Frontal cortex (tissue), 4 donors: ENCODE results near the gene SNX13. TPM values are rescaled to one million over a fixed set of nuclear protein-coding genes. Genes with fewer than 3 reads are reported as not detected.

Source experiments
- DNase-seq, 2 donors: peaks; one replicate each; pipeline ENCODE4 v3.0.0; 2012; ENCODE audit warnings: low spot score in 2 of 2
- FAIRE-seq: peaks from 2 replicates; lab custom pipeline; 2012; peaks lifted over from hg19 to GRCh38; lab: Jason Lieb, UNC
- total RNA-seq: library from RNA; depleted of rRNA; stranded (reverse); fragments of >200 nt; gene quantifications from one replicate; pipeline ENCODE4 v1.2.3, GENCODE V29; 2014
- donor health status: control.
- donor health status: control.
- donor health status: control.

The SNX13 gene, protein sequence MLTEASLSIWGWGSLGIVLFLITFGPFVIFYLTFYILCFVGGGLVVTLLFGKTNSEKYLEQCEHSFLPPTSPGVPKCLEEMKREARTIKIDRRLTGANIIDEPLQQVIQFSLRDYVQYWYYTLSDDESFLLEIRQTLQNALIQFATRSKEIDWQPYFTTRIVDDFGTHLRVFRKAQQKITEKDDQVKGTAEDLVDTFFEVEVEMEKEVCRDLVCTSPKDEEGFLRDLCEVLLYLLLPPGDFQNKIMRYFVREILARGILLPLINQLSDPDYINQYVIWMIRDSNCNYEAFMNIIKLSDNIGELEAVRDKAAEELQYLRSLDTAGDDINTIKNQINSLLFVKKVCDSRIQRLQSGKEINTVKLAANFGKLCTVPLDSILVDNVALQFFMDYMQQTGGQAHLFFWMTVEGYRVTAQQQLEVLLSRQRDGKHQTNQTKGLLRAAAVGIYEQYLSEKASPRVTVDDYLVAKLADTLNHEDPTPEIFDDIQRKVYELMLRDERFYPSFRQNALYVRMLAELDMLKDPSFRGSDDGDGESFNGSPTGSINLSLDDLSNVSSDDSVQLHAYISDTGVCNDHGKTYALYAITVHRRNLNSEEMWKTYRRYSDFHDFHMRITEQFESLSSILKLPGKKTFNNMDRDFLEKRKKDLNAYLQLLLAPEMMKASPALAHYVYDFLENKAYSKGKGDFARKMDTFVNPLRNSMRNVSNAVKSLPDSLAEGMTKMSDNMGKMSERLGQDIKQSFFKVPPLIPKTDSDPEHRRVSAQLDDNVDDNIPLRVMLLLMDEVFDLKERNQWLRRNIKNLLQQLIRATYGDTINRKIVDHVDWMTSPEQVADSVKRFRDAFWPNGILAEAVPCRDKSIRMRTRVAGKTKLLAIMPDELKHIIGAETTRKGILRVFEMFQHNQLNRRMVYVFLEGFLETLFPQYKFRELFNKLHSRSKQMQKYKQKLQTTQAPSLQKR
- total RNA-seq = 66.0 TPM

DNA sequence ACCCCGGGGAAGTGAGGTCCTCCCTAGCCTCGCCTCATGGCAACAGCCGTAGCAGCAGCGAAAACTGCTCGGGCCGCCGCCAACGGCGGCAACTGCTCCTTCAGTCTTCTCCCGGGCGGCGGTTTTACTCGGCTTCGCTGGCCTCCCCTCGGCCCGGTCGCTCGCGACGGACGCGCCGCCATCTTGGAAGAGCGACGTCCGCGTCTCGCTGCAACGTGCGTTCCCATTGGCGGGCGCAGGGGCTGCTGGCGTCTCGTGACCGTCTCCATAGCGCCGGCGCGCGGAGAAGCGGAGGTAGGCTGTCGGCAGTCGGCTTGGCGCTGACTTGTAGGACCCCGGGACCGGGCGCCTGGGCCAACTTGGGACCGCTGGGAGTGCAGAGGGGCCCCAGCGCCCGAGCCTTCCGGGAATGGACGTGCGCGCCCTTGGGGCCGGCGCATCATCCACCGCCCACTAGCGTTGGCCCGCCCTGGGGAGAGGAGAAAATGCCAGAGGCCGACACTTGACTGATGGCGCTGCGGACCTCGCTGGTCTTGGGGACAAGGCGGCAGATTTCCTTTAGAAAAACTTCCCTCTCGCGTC lies at the start of gene SNX13:
SNX13 (minus strand) TSS at position 193 of the 582 bp plus-strand sequence. CDS start 199 bp downstream, outside the sequence.
- FAIRE-seq (no peak), DNase-seq (peak; percentile 84 to 88)

DNA sequence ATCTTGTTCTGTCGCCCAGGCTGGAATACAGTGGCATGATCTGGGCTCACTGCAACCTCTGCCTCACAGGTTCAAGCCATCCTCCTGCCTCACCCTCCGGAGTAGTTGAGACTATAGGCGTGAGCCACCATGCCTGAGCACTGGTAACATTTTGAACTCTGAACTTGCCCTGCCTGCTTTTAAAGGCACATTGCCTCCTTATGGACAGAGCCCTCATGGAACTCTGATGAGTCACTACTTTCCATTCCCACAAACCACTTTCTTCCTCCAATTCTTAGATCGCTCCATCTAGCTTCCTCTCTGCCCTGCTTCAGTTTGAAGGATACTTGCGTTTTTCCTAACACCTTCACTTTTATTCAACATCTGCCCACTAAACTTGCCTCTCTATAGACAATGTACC lies 49.3 kb upstream of the SNX13 start:
- DNase-seq (no peak), FAIRE-seq (no peak)

DNA sequence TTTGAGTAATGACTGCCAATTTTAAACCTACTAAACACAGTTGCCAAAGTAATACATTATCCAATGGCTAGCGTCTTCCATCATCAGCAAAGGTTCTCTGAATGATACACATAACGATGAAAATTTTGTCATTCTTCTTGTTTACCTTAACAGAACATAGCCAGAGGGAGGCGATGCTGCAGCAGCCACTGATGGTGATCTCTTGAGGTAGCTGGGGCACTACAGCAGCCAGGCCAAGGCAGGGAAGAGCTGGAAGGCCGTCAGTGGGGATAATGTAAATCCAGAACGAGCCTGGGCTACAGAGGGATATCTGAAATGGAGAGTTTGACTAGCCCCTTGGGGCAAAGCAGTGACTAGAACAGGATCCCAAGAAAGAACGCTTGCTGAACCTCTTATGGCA lies 48.6 kb upstream of the SNX13 start:
- FAIRE-seq (no peak), DNase-seq (no peak)

DNA sequence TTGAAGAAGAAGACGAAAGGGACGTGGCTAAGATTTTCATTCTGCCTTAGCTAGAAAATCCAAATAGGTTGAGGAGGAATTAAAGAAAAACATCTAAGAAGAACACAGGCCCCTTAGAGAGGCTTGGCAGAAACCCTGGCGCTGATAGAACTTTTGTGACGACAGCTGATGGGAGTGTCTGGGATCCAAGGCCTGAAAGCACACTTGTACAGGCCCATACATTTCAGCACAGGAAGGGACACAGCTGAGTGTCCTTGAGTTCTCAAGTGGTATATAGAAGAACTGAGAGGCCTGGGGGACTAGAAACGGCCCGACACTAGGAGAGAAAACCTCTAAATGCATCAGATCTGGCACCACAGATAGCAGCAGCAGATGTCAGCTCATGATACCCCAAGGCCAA lies 47.8 kb upstream of the SNX13 start:
- FAIRE-seq (no peak), DNase-seq (no peak)

DNA sequence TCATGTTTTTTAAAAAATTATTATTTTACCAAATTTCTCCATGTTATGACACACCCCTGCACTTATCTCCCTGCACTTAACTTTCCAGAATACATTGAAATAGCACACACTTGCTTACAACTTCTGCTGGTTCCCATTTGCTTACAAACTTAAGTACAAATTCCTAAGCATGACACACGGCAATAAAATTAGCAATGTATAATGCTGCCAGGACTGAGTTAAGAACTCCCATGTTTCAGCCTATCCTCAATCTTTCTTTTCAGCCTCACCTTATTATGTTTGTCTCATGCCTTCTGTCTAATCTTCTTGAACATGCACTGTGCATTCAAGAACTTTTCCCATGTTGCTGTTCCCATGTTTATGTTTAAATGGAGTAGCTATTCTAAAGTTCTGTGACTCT lies 46.6 kb upstream of the SNX13 start:
- no peak for FAIRE-seq
- no peak for DNase-seq

DNA sequence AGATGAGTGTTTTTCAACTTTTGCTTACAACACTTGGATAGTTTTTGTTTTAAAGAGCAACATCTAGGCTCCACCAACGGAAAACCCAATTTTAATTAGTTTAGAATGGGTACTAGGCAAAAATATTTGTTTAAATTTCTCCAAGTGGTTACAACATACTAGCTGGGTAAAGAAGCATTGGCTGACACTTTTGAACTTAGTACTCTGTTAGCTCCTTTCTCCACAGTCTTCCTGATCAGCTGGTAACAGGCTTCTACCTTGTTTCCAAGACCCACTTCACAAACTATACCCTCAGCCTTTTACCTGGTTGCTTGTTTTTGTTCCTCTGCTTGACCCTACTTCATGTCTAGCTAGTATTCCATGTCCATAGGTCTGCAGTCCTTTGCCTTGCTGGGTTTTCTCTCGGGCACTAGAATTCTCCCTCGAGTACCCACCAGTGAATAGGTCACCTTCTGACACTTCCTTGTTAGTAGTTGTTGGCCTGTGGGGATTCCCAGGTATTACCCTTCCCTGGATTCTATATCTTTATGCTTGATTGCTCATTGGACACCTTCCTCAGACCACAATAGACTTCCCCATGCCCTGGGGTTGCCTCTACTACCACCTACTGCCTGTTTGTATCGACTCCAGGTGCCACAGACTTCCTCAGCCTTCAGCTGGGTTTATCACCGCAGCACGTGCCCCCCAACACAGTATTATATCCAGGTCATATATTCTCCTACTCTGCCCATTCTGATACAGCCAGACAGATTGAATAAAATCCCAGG lies 45.4 kb upstream of the SNX13 start:
- DNase-seq (no peak), FAIRE-seq (no peak)

DNA sequence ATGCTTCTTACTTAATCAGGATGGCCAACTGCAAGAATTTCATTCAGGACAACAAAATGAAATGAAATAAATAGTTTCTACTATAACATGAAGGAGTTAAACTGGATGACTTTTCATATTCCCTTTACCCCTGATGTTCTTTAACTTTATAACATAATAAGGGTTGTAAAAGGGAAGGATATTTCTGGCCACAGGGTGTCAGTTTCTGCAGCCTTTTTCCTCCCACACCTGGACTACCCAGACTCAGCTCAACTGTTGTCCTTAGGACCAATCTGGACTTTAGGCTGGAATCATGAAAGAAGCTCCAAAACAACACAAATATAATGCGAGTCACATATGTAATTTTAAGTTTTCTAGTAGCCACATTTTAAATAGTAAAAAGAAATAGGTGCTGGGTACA lies 44.0 kb upstream of the SNX13 start:
- DNase-seq = no peak
- FAIRE-seq = no peak

DNA sequence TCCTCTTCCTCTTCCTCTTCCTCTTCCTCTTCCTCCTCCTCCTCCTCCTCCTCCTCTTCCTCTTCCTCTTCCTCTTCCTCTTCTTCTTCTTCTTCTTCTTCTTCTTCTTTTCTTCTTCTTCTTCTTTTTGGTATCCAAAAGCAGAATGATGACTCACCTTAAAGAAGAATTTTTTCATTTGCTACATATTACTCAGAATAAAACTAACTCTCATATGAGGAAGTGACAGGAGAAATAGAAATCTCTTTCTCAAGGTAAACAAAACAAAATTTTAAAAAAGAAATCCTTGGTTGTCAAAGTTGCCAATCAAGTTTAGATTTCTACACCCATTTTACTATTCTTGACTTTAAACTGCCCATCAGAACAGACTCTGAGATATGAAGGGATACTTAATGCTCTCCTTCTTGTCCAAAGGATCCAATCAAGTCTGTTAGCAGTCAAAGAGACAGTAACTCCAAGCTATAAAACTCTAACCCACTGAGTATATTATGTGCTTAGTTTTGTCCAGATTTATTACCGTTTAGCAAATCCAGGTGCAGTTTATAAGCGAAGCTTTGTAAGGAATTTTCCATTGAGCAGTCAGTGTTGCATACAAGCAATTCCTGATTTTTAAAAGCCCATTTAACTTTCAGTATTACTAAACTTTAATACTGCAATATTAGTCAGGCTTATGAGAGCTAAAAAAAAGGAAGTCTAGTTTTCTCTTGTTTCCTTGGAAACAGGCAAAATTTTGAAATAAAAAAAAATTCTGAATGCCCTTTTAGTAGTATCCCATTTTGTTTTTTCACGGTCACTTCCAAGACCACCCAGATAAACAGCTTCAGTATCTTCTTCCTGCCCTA lies 43.1 kb upstream of the SNX13 start:
- DNase-seq = no peak
- FAIRE-seq = no peak

DNA sequence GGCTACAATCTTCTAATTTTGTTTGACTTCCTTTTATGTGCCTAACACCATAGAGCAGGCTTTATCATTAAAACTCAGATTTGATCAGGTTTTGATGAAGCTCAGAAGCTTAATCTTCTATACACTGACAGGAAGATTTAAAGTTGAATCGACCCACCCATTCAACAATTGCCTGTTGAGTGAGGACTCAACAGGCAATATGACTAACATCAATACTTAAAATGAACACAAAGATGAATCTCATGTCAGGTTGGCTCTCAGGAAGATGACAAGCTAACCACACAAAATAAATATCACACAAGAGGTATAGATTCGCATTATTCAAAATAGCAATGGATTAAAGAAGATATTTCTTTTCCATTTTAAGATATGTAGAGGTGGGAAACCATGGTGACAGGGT lies 36.7 kb upstream of the SNX13 start:
- no peak for FAIRE-seq
- no peak for DNase-seq

DNA sequence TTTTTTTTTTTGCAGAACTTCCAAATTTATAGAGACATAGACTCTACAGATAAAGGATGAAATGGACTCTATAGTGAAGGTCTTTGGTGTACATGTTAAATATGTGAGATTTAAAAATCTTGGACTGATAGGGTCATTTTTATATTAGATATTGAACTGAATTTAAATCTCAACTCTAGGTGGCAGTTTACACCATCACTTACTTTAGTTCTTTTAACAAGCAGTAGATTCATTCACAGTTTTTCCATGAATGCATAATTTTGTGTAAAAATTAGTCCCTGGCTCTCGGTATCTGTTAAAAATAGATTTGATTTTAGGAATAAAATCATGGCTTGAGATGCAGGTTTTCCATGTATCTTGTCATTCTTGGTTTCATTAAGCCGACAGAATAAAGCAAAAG lies 31.1 kb upstream of the SNX13 start:
- FAIRE-seq (no peak), DNase-seq (no peak)

DNA sequence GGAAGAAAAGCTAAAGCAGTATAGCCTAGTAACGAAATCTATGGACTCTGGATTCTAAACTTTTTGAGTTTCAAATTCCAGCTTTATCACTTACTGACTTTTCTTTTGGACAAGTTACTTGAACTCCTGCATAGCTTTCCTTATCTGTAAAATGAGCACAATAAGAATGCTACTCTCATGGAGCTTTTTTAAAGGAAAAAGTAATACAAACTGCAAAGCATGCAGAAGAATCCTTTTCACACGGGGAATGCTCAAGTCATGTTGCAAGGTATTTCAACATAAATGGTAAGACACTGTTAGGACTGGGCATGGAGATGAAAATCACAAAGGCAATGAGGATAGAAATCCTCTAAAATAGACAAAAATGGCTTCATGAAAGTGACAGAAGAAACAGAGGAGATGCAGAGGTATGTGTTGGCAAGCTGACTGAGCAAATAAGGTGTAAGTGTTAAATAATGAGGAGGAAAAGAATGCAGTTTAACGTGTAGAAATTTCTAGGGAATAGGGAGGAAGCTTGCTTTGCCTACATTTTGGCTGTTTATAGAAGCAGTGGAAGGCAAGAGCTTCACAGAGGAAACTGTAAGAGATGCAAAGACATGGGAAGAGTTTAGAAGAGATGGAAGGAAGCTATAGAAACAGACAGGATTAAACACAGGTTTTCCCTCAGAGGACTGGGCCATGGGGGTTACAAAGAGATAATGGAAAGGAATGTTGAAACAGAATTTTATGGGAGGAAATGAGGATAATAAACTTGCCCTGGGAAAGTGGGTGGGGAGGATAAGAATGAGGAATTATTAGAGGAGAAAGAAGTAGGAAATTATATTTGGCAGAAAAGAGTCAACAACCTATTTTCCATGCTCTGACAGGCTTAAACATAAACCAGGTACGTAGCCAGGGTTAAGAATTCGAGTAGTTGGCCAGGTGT lies 28.8 kb upstream of the SNX13 start:
- no peak for FAIRE-seq
- DNase-seq = no peak

DNA sequence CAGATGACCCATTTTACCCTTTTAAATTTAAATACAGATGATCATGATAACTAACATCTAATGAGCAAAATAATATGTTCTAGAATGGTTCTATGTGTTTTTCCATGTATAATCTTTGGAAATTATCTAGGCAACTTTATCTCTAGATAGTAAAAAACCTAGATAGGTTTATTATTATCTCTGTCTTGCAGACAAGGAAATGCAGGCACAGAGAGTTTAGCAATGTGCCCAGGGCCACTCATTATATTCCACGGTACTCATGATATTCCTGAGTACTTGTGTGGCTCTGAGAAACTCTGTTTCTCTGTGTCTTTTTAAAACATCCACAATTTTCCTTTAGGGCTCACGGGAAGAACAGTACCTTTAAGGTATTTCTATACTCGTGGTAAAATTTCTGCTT lies 26.4 kb upstream of the SNX13 start:
- FAIRE-seq = no peak
- no peak for DNase-seq

DNA sequence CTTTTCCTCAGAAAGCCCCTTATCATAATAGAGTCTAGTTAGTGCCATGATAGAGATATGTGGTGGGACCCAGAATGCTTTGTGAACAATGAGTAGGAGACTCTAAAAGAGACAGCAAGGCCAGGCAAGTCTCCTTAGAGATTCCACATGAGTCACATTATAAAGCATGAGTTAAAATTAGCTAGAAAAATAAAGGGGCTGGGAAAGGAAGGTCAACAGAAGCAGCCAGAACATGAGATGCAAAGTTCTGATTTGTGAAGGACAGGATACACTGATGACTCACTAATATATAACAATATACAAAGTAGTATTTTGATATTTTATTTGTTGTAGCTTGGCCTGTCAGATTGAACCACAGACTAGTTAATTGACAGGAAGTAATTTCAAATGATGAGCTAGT lies 25.3 kb upstream of the SNX13 start:
- FAIRE-seq = no peak
- DNase-seq = no peak

DNA sequence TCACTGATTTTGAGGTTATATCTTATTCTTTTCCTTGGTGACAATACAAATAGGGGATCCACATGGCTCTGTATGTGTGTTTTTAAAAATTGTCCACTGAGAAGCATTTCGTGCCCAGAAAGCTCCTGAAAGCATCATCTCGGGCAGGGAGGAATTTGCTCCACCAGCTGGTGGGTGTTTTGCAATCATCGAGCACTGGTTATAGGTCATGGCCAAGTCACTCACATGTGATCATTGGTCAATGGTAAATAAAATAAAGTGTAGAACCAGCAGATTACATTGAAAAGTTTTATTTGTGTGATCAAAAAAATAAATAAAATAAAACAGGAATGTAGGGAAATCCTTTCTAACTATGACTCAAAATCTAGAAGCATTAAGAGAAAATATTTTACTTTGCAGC lies 23.0 kb upstream of the SNX13 start:
- DNase-seq = no peak
- no peak for FAIRE-seq

DNA sequence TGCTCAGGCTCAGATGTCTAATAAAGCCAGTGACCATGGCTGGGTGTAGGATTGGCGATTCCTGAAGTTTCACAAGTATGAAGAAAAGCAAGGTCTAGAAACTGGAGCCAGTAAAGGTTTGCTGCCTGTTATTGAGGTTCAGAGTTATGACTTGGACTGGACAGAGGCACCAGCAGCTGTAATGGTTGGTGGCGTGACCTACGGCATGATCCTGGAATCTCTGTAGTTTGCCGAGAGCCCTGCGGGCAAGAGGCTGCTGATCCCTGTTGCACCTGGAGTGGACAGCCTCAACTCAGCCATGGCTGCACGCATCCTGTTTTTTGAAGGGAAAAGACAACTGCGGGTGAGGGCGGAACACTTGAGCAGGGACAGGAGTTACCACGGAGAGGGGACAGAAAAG lies 22.4 kb upstream of the SNX13 start:
- DNase-seq (no peak), FAIRE-seq (no peak)

DNA sequence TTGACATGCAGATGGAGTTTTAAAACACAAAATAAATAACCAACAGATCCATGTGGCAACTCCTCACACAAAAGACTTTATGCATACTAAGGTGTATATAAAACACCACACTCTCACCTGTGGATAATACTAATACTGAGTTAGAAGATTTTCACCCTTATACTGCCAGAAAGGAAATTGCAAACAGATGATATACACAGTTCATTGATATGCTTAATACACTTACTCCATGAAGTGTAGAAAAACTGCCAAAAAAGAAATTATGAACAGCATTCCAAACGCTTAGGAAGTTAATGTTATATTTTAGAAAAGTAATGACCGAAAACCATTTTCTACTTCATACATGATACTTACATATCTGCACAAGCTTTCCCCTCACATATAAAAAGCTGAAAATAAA lies 17.6 kb upstream of the SNX13 start:
- FAIRE-seq = no peak
- no peak for DNase-seq

DNA sequence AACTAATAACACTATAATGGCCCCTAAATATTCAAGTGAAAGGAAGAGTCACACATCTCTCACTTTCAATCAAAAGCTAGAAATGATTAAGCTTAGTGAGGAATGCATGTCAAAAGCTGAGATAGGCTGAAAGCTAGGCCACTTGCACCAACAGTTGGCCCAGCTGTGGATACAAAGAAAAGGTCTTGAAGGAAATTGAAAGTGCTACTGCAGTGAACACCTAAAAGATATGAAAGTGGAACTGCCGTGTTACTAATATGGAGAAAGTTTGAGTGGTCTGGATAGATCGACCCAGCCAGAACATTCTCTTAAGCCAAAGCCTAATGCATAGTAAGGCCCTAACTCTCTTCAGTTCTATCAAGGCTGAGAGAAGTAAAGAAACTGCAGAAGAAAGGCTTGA lies 12.1 kb upstream of the SNX13 start:
- DNase-seq (no peak), FAIRE-seq (no peak)

DNA sequence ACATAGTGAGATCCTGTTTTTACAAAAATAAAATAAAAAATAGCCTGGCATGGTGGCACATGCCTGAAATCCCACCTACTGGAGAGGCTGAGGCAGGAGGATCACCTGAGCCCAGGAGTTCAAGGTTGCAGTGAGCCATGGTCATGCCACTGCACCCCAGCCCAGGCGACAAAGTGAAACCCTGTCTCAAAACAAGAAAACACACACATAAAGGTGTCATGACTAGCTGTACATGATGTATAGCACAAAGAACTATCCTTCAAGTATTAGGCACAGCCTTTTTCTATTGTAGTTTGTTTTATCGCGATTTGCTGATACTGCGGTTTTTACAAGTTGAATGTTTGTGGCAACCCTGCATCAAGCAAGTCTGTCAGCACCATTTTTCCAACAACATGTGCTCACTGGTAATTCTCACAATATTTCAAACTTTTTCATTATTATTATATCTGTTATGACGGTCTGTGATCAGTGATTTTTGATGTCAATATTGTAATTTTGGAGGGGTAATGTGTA lies 11.5 kb upstream of the SNX13 start:
- DNase-seq = no peak
- FAIRE-seq = no peak
